ENCODE measurements around the gene MIF.

The MIF gene

DNA sequence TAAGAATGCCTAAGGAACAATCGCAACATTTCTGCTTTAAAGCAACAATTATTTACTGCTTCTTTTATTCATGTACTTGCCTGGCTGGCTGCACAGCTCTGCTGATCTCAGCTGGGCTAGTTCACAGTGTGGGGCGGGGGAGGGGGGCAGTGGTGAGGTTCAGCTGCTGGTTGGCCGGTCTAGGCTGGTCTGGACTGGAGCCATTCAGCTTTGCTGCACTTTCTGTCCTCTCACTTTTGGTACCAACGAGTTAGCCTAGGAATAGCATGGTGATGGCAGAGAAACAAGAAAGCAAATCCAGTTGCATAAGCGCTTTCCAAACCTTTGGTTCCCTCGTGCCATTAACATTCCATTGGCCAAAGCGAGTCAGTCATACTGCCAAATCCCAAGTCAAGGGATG, 16.0 kb upstream of the MIF start:
- TF ChIP-seq ZFP3 (CRISPR knock-in tag; IDR thresholded peaks at IDR 0.05), result no peak
- TF ChIP-seq ZFP30 (CRISPR knock-in tag; IDR thresholded peaks at IDR 0.05), result no peak
- TF ChIP-seq, protein P1, sequence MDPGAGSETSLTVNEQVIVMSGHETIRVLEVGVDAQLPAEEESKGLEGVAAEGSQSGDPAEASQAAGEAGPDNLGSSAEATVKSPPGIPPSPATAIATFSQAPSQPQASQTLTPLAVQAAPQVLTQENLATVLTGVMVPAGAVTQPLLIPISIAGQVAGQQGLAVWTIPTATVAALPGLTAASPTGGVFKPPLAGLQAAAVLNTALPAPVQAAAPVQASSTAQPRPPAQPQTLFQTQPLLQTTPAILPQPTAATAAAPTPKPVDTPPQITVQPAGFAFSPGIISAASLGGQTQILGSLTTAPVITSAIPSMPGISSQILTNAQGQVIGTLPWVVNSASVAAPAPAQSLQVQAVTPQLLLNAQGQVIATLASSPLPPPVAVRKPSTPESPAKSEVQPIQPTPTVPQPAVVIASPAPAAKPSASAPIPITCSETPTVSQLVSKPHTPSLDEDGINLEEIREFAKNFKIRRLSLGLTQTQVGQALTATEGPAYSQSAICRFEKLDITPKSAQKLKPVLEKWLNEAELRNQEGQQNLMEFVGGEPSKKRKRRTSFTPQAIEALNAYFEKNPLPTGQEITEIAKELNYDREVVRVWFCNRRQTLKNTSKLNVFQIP (CRISPR knock-in tag; IDR thresholded peaks at IDR 0.05; ENCODE audit: borderline replicate concordance, low read depth), result no peak
- TF ChIP-seq ZNF565 (CRISPR knock-in tag; conservative IDR thresholded peaks at IDR 0.05; ENCODE audit: low read depth), result no peak
- TF ChIP-seq ESRRG (CRISPR knock-in tag; IDR thresholded peaks at IDR 0.05), result no peak
- TF ChIP-seq ZNF8 (CRISPR knock-in tag; IDR thresholded peaks at IDR 0.05), result no peak
- TF ChIP-seq ISL1 (CRISPR knock-in tag; IDR thresholded peaks at IDR 0.05), result no peak
- no peak for TF ChIP-seq PATZ1 (CRISPR knock-in tag; IDR thresholded peaks at IDR 0.05; ENCODE audit: borderline replicate concordance)
- no peak for TF ChIP-seq TCF4 (CRISPR knock-in tag; IDR thresholded peaks at IDR 0.05; ENCODE audit: borderline replicate concordance)
- TF ChIP-seq SNAI2 (CRISPR knock-in tag; IDR thresholded peaks at IDR 0.05), result no peak
- TF ChIP-seq PPARA (CRISPR knock-in tag; IDR thresholded peaks at IDR 0.05; ENCODE audit: borderline replicate concordance), result no peak
- no peak for TF ChIP-seq OSR1 (CRISPR knock-in tag; IDR thresholded peaks at IDR 0.05)
- TF ChIP-seq GLIS3 (CRISPR knock-in tag; IDR thresholded peaks at IDR 0.05), result no peak
- no peak for TF ChIP-seq RARB (CRISPR knock-in tag; IDR thresholded peaks at IDR 0.05)
- TF ChIP-seq, protein P2, sequence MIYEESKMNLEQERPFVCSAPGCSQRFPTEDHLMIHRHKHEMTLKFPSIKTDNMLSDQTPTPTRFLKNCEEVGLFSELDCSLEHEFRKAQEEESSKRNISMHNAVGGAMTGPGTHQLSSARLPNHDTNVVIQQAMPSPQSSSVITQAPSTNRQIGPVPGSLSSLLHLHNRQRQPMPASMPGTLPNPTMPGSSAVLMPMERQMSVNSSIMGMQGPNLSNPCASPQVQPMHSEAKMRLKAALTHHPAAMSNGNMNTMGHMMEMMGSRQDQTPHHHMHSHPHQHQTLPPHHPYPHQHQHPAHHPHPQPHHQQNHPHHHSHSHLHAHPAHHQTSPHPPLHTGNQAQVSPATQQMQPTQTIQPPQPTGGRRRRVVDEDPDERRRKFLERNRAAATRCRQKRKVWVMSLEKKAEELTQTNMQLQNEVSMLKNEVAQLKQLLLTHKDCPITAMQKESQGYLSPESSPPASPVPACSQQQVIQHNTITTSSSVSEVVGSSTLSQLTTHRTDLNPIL (CRISPR knock-in tag; IDR thresholded peaks at IDR 0.05; ENCODE audit: low read depth), result no peak
- TF ChIP-seq BACH2 (CRISPR knock-in tag; IDR thresholded peaks at IDR 0.05; ENCODE audit: borderline replicate concordance), result no peak
- no peak for TF ChIP-seq TOX (CRISPR knock-in tag; IDR thresholded peaks at IDR 0.05; ENCODE audit: borderline replicate concordance)
- no peak for TF ChIP-seq ZC3H10 (CRISPR knock-in tag; IDR thresholded peaks at IDR 0.05)
- ATAC-seq, result no peak

GRCh38 chr22:23882370-23882769, 11.8 kb upstream of the MIF start:
- TF ChIP-seq, protein P1 (CRISPR knock-in tag; IDR thresholded peaks at IDR 0.05; ENCODE audit: borderline replicate concordance, low read depth), result no peak
- no peak for TF ChIP-seq ISL1 (CRISPR knock-in tag; IDR thresholded peaks at IDR 0.05)
- no peak for TF ChIP-seq ZC3H10 (CRISPR knock-in tag; IDR thresholded peaks at IDR 0.05)
- no peak for TF ChIP-seq TOX (CRISPR knock-in tag; IDR thresholded peaks at IDR 0.05; ENCODE audit: borderline replicate concordance)
- no peak for TF ChIP-seq CSRNP3 (CRISPR knock-in tag; IDR thresholded peaks at IDR 0.05)
- no peak for TF ChIP-seq PATZ1 (CRISPR knock-in tag; IDR thresholded peaks at IDR 0.05; ENCODE audit: borderline replicate concordance)
- no peak for TF ChIP-seq ARNTL (CRISPR knock-in tag; IDR thresholded peaks at IDR 0.05; ENCODE audit: borderline replicate concordance, low read depth)
- no peak for TF ChIP-seq ZNF70 (CRISPR knock-in tag; IDR thresholded peaks at IDR 0.05)
- no peak for TF ChIP-seq OSR1 (CRISPR knock-in tag; IDR thresholded peaks at IDR 0.05)
- TF ChIP-seq PPARA (CRISPR knock-in tag; IDR thresholded peaks at IDR 0.05; ENCODE audit: borderline replicate concordance), result no peak
- TF ChIP-seq TSHZ2 (CRISPR knock-in tag; IDR thresholded peaks at IDR 0.05), result no peak
- TF ChIP-seq CSDC2 (CRISPR knock-in tag; IDR thresholded peaks at IDR 0.05), result no peak
- TF ChIP-seq ZNF8 (CRISPR knock-in tag; IDR thresholded peaks at IDR 0.05), result no peak
- TF ChIP-seq ESRRG (CRISPR knock-in tag; IDR thresholded peaks at IDR 0.05), result no peak
- no peak for TF ChIP-seq ZFP30 (CRISPR knock-in tag; IDR thresholded peaks at IDR 0.05)
- TF ChIP-seq BACH2 (CRISPR knock-in tag; IDR thresholded peaks at IDR 0.05; ENCODE audit: borderline replicate concordance), result no peak
- TF ChIP-seq, protein P2 (CRISPR knock-in tag; IDR thresholded peaks at IDR 0.05; ENCODE audit: low read depth), result no peak
- no peak for TF ChIP-seq ZNF565 (CRISPR knock-in tag; conservative IDR thresholded peaks at IDR 0.05; ENCODE audit: low read depth)
- no peak for TF ChIP-seq TCF4 (CRISPR knock-in tag; IDR thresholded peaks at IDR 0.05; ENCODE audit: borderline replicate concordance)
- ATAC-seq, result no peak

Measured in SK-N-SH treated with all-trans-retinoic acid at 6 μM for 48 hours (cell line).